ENCODE results near the gene TAF4B.

TAF4B gene

GRCh38 chr18:26439537-26439936, 213.3 kb downstream of the TAF4B start:
- Histone ChIP-seq H3K9me3 (ENCODE audit: insufficient read depth, low read length, severe bottlenecking) (no peaks in the 10 kb centered on the region), H3K9ac (ENCODE audit: low read depth, low read length) (no peak overlapping the region), H3K27ac (ENCODE audit: low read length) (no peak overlapping the region), H3K4me1 (ENCODE audit: insufficient read depth, low read length) (no peaks in the 10 kb centered on the region), H3K36me3 (ENCODE audit: insufficient read depth, low read length) (no peaks in the 10 kb centered on the region), H3K4me3 (ENCODE audit: low read depth in 1 of 2, low read length in 2 of 2) (no peak overlapping the region), H3K4me2 (ENCODE audit: insufficient read depth, low read length) (no peak overlapping the region), H3K79me2 (ENCODE audit: insufficient read depth, low read length) (no peaks in the 10 kb centered on the region), H4K20me1 (ENCODE audit: insufficient read depth, low read length) (no peaks in the 10 kb centered on the region), H3K27me3 (ENCODE audit: insufficient read depth, low read length, poor library complexity) (no peaks in the 10 kb centered on the region), H2AFZ (ENCODE audit: low read depth, low read length) (no peak overlapping the region)
- no peak for DNase-seq
- ATAC-seq (ENCODE audit: insufficient read depth, low read depth) = no peak
- no peak for TF ChIP-seq EZH2 (IDR thresholded peaks at IDR 0.05; ENCODE audit: borderline replicate concordance, low read depth, low read length, severe bottlenecking)
- TF ChIP-seq CTCF (IDR thresholded peaks at IDR 0.05; ENCODE audit: borderline replicate concordance, extremely low read depth, low read length, poor library complexity, severe bottlenecking) = no peak

GRCh38 chr18:26440644-26441043, 214.4 kb downstream of the TAF4B start:
- Histone ChIP-seq H3K4me2 (ENCODE audit: insufficient read depth, low read length) (no peak overlapping the region), H3K79me2 (ENCODE audit: insufficient read depth, low read length) (no peaks in the 10 kb centered on the region), H3K36me3 (ENCODE audit: insufficient read depth, low read length) (no peaks in the 10 kb centered on the region), H3K27me3 (ENCODE audit: insufficient read depth, low read length, poor library complexity) (no peaks in the 10 kb centered on the region), H3K4me3 (ENCODE audit: low read depth in 1 of 2, low read length in 2 of 2) (no peak overlapping the region), H2AFZ (ENCODE audit: low read depth, low read length) (no peak overlapping the region), H4K20me1 (ENCODE audit: insufficient read depth, low read length) (no peaks in the 10 kb centered on the region), H3K9me3 (ENCODE audit: insufficient read depth, low read length, severe bottlenecking) (no peaks in the 10 kb centered on the region), H3K4me1 (ENCODE audit: insufficient read depth, low read length) (no peaks in the 10 kb centered on the region), H3K9ac (ENCODE audit: low read depth, low read length) (no peak overlapping the region), H3K27ac (ENCODE audit: low read length) (no peak overlapping the region)
- no peak for DNase-seq
- TF ChIP-seq EZH2 (IDR thresholded peaks at IDR 0.05; ENCODE audit: borderline replicate concordance, low read depth, low read length, severe bottlenecking) = no peak
- no peak for TF ChIP-seq CTCF (IDR thresholded peaks at IDR 0.05; ENCODE audit: borderline replicate concordance, extremely low read depth, low read length, poor library complexity, severe bottlenecking)
- no peak for ATAC-seq (ENCODE audit: insufficient read depth, low read depth)
